Effector CD8-positive, alpha-beta T cell (primary cell): ENCODE measurements around the gene HOXB8.

Source experiments
- DNase-seq: peaks from one replicate; lab custom pipeline; 2025; lab: John Stamatoyannopoulos, UW

Gene HOXB8

DNA sequence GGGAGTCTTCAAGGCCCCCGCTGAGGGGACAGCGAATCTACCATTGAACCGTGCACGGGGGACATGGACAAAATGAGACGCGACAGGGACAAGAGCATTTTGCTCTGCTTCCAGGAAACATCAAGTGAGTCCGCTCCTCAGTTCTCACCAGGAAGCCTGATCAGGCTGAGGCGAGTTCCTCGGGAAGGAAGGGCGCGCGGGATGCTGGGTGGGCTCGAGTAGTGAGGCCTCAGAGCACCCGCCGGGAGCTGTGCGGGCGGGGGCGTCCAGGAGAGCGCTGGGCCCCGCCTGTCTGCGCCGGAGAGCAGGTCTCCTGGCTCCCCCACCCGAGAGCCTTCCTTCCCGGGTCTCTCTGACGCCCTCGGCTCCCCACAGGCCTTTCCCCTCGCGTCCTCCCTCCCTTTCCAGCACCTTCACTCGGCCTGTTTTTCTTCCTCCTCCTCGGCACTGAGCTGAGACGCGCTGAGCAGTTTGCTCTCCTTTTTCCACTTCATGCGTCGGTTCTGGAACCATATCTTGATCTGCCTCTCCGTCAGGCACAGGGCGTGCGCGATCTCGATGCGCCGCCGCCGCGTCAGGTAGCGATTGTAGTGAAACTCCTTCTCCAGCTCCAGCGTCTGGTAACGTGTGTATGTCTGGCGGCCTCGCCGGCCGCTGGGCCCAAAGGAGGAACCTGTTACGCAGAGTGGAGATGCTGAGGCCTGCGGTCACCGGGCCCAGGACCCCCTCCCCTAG is 18.9 kb downstream of the HOXB8 start:
- DNase-seq = no peak

DNA sequence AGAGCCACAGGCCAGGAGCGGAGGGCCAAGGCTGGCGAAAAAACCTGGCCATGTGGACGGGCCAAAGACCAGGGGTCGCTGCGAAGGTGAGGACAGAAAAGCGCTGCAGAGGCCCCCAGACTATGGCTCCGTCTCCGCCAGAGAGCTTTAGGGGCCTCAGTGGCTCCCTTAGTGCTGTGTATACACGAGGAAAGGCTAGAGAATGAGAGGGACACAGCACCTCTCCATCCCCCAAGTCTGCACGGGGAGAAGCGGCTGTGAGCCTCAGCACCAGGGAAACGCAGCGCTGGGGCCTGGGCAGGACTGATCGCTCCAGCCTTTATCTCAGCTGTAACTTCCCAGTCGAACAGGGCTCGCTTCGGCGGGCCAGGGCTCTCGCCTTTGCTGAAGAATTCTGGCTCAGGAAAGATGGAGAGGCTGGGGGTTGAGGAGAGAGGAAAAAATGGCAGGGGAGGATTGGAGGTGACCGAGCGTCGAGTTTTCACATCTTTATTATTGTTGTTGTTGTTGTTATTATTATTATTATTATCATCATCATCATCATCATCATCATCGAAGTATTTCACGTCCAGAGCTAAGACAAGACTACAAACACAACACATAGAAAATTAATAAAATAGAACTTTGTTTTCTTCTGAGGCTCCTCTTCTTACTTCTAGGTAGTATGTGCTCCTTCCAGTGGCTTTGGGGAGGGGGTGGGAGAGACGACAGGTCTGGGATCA is 19.7 kb downstream of the HOXB8 start:
- DNase-seq = no peak

DNA sequence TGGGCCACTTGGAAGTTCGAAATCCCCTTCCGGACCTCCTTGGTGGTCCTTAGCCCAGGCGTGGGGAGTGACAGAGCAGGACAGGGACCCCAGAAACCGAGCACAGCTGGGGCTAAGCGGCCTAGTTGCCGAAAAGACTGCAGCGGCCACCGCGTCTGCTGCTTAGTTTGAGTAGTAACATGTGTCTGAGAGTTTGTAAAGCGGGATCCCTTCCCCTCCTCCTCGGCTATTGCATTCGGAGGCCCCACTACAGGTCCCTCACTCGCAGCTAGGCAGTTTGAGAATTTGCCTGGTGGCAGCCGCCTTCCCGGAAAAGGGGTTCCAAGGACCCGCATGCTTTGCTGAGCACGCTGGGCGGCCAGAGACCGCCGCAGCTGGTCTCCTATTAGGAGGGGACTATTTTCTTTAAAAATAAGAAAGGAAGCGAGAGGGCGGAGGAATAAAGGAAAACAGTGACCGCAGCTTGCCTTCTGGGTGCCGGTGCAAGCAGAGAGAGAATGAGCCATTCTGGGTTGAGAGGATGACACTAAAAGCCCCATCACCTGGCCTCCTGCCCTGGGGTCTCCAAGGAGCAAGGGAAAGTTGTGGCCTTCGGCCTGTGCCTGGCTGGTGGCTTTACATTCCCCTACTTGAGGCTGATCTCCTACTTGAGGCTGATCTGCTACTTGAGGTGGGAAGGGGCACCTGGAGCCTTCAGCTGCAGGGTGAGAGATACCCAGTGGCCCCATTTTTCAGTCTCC is 20.4 kb downstream of the HOXB8 start:
- no peak for DNase-seq

DNA sequence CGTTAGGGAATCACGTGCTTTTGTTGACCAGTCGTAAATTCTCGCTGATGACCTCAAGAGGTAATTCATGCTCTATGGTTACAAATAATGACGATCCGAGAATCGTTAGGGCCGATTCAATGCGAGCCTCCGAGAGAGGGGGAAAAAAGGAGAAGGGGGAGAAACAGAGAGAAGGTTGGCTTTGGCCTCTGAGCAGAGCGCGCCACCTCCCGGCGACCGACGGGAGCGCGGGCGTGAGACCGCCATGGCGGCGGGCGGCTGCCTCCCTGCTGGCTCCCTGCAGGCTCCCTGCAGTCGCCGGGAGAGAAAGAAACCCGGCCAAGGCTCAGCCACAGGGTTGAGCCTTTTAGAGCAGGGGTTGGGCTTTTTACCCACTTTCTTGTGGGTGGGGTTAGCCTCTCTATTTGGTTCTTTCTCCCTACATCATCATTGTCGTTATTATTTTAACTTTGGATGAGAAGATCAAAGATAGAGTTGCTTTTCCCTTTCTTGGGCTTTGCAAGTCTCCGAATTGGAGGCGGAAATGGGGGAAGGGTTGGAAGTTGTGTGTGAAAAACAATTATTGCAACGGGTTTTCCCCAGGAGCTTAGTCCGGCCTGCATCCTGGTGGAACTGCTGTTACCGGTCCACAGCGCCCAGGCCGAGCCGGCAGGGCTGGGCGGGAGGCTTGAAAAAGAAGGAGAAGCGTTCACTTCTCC is 21.1 kb downstream of the HOXB8 start:
- peak; percentile 70 for DNase-seq

DNA sequence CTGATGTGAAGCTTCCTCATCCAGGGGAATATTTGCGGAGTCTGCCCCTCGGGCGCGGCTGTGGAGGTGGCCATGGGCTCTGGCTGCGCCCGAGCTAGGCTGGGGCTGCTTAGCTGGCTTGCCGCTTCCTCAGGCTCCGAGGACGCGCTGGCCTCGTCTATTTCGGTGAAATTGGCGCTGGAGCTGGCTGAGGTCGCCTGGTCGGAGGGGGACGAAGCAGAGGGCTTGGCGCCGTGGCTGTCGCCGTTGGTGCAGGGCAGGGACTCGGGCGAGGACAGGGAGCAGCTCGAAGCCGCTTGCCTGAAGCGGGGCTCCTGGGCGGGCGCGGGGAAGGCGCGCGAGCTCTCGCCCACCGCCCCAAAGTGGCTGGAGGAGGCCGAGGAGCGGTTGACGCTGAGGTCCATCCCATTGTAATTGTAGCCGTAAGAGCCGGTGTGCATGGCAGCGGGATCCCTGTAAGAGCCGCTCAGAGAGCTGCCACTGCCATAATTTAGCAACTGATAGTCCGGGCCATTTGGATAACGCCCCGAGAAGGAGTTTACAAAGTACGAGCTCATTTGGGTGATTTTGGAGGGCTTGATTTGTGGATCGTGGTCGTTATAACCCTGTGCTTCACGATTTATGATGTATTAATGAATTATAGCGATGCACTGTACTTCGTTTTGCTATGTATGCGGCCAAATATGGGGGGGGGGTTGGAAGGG is 21.8 kb downstream of the HOXB8 start, which contains the start of gene HOXB5:
TSS of gene HOXB5 (minus strand) at position 654 of the 704 bp plus-strand sequence. CDS start at position 557, 97 bp downstream.
- DNase-seq = no peak

DNA sequence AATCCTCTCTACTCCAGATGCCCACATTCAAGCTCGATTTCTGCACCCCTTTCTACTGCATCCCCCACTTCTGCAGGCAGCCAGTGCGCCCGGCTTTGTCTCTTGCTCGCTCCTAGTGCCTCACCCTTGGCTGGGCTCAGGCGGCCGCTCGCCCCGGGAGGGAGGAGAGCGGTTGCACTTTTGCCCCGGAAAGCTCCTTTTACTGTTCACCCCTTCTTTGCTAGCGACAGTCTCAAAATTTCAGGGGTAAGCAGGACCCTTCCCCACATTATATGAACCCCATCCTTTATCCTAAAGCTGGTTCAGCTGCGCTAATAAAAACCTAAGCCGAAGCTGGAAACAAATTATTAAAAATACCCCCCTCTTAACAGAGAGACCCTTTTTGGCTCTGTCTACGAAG is 22.5 kb downstream of the HOXB8 start:
- no peak for DNase-seq

DNA sequence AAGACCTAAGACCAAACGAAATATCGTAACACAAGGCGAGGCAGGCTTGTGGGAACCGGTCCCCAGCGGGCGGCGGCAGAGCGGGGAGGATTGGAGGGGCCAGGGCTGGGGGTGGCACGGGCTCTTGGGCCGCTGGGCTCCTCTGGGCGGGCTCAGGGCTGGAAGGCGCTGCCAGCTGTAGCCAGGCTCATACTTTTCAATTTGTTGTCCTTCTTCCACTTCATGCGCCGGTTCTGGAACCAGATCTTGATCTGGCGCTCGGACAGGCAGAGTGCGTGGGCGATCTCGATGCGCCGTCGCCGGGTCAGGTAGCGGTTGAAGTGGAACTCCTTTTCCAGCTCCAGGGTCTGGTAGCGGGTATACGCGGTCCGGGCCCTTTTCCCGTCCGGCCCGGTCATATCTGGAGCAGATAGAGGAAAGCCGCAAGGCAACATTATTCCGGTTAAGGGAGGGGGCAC is 23.0 kb downstream of the HOXB8 start:
- DNase-seq = no peak

DNA sequence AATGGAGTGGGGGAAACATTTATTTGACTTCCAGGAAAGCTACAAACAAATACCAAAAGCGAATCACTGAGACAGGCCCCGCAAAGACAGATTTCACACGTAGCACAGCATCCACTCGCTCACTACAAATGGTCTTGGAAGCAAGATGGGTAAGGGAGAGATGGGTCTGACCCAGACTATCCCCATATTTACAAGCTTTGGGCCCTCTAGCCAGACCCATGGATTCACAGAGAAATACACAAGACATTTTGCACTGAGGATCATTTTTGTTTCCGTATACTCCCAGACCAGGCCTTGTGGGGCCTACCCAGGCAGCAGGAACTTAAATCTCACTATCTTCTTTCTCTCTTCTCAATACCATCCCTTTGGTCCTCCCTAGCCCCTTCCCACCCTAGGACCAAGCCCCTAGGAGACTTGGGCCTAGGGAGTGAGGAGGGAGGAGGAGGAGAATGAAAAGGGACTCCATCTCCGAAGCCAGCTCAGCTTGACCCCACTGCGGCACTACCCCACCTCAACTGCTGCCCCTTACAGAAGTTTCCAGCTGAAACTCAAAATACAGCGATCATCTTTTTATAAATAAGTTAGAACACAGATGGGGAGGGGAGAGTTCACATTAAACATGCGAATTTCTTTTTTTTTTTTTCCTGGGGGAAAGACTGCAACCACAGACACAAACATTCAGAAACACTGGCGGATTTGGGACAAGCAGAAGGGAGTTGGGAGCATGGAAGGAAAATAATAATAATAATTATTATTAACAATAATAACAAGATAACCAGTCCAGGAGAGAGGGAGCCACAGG is 23.6 kb downstream of the HOXB8 start:
- DNase-seq = no peak

DNA sequence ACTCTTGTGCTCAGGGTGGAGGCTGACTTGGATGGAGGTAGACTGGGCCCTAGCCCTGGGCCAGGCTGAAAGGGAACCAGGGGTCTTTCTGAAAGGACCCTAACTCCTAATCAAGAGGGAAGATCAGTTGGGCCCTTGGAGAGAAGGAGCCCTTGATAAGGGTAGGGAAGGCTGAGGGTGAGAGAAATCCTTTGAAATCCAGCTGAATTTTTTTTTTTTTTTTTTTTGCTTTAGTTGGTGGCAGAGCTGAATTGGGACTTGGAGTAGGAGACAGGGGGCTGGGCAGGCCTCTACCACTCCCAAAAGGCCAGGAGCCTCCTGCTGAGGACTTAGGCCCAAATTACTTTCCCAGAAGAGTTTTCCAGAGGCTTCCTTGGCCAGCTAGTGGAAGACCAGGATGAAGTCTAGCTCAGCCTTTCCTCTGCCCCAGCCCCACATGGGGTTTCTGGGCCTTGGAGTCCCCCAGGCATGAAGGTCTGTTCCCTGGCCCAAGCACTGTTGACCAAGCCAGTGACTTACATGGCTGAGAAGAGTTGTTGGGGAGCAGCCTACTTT is 24.4 kb downstream of the HOXB8 start:
- no peak for DNase-seq

DNA sequence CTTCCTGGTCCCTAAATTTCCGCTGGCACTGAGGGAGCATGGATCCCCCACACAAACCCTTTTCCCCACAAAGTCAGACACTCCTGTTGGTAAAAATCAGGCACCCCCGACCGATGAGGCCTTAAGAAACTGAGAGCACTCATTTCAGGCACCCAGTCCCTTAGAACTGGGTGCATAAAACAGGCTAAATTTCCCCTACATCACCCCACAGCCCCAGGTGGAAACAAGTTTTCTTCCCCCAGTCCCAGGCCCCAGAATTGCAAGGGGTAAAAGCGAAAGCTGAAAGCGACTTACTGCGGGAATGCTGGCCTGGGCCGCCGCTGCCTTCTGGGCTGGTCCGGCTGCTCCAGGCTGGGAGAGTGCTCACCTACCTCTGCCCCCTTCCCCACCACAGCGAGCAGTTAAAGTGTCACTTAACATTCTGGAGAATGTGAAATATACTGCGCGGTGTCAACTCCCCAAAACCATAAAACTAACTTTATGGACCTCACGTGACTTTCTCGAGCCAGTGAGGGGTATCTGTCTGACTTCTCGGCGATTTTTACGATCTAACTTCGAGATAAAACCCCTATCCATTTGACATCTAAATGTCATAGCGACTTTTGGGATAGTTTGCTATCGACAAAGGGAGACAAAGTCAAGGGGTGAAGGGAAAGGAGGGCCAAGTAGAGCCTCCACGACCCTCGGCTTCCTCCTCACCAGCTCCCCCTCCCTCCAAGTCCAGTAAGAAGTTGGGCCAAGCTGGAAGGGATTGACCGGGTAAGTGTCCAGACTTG is 25.1 kb downstream of the HOXB8 start, which contains the start of gene HOXB3:
TSS of gene HOXB3 (minus strand) at position 411 of the 776 bp plus-strand sequence. CDS start 37,767 bp downstream, outside the sequence.
- DNase-seq = no peak

DNA sequence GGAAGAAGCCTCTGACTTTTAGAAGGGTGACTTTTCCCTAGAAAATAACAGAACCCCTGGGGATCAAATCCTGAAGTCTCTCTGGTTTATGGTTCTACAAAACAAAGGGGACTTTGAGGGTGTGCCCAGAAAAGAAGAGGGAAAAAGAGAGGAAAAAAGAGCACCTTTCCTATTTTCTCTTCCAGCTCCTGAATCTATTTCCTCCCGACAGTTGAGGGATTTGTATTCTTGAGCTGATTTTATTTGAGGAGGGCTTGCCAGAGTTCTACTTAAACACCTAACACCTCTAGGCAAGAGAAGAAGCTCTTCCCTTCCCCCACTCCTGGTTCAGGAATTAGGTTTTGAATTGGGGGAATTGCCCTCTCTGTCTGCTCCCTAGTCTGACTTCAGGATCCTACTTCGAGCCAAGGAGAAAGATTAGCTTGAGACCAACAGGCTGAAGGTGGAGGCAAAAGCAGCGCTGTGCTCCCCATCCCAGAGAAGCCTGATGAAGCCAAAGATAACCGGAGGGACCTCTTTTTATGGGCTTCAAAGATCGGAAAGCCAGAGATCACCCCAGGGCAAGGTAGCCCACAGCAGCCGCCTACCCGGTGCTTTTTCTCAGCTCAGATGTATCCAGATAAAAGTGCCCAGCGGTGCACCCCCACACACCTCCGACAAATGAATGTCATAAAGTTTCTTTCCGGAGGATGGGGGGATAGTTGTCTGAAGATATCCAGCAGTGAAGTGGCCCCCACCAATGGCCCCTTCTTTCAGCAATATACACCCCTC is 25.8 kb downstream of the HOXB8 start:
- DNase-seq = no peak

DNA sequence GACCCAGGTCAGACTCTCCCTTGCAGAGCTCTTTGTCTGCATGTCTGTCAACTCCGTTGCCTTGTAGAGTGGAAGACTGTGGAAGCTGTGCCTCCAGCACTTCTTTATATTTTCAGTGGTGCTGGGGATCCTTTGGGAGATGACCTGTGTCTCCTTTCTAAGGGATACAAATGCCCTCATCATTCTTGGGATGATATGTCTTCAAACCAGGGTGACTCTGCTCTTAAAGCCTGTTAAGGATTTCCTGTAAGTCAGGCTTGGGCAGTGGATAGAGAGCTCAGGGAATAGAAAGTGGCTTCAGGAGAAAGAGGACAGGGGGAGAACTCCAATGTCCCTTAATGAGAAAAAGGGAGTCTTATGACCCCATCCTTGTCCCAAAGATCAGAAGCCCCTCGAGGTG is 26.6 kb downstream of the HOXB8 start:
- DNase-seq = no peak

DNA sequence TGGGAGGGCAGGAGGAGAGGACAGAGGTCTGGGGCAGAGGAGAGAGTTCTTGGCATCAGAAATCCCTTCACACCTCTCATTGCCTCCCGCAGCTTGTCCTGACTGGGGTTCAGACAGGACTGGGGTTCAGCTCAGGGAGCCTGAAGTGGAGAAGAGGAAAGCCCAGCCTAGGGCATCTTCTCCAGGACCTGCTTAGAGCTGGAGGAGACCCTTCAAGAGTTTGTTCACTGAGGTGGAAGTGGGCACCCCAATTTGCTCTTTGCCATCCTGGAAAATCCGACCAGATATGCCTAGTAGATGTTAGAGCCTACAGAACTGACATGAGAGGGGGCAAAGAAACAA is 27.0 kb downstream of the HOXB8 start:
- DNase-seq = no peak

DNA sequence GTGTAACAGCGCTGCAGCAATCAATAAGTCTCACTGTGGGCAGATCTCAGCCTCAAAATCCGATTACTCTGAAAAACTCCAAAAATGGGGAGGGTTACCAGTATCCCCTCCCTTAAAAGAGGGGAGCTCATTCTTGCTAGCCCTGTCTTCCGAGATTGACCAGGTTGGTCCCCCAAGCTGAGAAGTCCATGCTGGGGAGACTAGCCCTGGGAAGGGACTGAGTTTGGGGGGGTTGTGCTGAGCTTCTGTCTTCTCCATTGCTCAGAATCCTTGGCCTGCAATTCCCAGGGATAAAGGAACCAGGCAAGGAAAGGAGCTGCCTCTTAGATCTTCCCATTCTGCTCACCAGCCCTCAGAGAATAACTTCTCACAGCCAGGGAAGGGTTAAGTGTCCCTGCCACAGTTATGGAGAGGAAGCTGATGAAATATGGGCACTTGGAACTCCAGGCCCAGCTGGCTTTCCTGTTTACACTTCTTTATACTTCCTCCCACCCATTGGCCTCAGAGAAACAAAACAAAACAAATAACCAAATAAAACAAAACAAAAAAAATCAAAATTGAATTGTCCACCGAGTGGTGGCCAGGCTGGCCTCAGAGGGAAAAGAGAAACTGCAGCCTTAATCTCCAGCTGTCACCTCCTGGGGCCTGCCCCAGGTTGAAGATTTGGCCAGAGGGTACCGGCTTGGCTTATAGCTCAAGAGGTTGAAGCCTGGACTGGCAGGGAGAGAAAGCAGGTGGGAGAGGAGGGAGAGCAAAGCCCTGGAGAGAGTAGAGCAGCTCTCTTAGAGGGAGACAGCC is 27.6 kb downstream of the HOXB8 start:
- DNase-seq = no peak

DNA sequence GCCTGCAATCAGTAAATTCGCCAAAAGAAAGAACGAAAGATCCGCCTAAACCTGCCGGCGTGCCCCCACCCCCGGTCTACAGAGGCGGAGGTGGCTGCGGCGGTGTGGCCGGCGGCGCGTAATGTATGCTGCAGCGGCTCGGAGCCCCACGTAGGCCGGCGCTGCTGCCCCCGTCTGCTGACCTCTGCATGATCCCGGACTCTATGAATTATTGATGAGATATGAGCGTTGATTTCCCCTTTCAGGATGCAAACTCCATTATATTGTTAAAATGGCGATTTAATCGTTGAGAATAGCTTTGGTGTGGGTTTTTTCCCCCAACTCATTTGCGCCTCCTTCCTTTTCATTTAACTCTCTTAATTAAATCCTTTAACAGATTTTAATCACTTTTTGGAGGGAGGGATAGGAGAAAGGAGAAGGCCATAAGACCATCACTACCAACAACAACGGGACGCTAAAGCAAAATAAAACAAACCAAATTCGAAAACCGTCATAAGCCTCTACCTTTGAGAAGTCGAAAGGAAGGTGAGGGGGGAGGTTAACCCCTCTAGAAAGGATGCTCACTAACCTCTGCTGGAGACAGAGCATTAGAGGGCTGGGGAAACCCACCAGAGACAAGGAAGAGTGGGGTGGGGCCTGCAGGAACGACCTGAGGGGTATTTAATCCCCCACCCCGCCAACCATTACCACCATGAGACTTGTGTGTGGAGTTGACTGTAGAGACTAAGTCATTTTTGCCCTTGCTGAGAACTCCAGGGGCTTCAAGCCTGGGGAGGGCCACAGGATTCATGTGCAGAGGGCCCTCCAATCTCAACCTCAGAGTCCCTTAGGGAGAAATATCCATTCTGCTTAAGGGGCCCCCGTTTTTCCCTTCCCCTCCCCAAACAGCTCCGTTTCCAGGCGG is 28.5 kb downstream of the HOXB8 start:
- DNase-seq = no peak

DNA sequence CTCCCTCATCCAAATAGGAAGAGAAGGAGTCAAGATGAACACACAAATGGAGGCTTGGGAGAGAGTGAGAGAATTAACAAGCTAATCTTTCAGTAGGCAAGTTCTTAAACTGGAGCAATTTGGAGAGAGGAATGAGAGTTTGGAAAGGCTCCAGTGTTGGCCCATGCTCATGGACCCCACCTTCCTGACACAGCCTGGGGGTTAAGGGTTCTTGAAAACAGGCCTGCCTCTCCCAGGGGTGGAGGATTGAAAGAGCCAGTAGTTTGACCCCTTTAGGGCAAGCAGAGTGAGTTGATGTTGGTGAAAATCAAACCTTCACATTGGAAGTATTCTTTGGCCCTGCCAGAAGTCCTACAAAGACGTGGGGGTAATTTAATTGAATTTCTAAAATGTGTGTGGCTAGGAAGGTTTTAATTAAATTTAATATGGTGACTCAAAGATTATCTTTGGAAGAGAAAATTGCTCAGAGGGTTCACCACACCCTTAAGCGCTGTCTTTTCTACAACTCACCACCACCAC is 30.8 kb downstream of the HOXB8 start:
- DNase-seq = no peak
